Liver (tissue), 9 donors: ENCODE data around the gene PPP3CA. TPM values are rescaled to one million over a fixed set of nuclear protein-coding genes. Genes with fewer than 3 reads are reported as not detected.

Experiments
- DNase-seq: peaks from one replicate; pipeline ENCODE4 v3.0.0-alpha.2; 2017; ENCODE audit warnings: low spot score
- H3K27ac ChIP-seq, 2 donors: one replicate each; pipeline ENCODE4 v1.7.0; 2013; ENCODE audit warnings: inconsistent platforms in 2 of 2, low read length in 2 of 2, control low read depth in 1 of 2, low read depth in 1 of 2, mild to moderate bottlenecking in 1 of 2
- H3K27me3 ChIP-seq, 4 donors: one replicate each; pipeline versions ENCODE4 v1.6.1 to v1.7.0; 2013; ENCODE audit warnings: low read length in 3 of 4, inconsistent platforms in 1 of 4, mild to moderate bottlenecking in 1 of 4, moderate library complexity in 1 of 4; ENCODE audit not compliant: control insufficient read depth in 4 of 4, insufficient read depth in 4 of 4
- H3K36me3 ChIP-seq, 4 donors: one replicate each; pipeline versions ENCODE4 v1.6.1 to v1.7.0; 2013; ENCODE audit warnings: low read length in 3 of 4, mild to moderate bottlenecking in 3 of 4, low read depth in 1 of 4, moderate library complexity in 1 of 4; ENCODE audit not compliant: control insufficient read depth in 4 of 4, insufficient read depth in 3 of 4
- H3K4me1 ChIP-seq, 4 donors: one replicate each; pipeline versions ENCODE4 v1.6.1 to v1.7.0; 2013; ENCODE audit warnings: low read length in 3 of 4, mild to moderate bottlenecking in 3 of 4, moderate library complexity in 1 of 4; ENCODE audit not compliant: control insufficient read depth in 4 of 4, insufficient read depth in 4 of 4
- H3K4me3 ChIP-seq, 3 donors: one replicate each; pipeline versions ENCODE4 v1.6.1 to v1.7.0; 2013; ENCODE audit warnings: low read length in 3 of 3, control low read depth in 1 of 3, low read depth in 1 of 3, mild to moderate bottlenecking in 1 of 3
- H3K9ac ChIP-seq, 2 donors: one replicate each; pipeline ENCODE4 v1.7.0; 2013; ENCODE audit warnings: low read length in 2 of 2, mild to moderate bottlenecking in 2 of 2, moderate library complexity in 2 of 2, control low read depth in 1 of 2, low read depth in 1 of 2
- H3K9me3 ChIP-seq, 4 donors: one replicate each; pipeline versions ENCODE4 v1.6.1 to v1.7.0; 2013; ENCODE audit warnings: low read length in 3 of 4; ENCODE audit not compliant: control insufficient read depth in 4 of 4
- ATF3 ChIP-seq: IDR thresholded peaks from 2 replicates; pipeline ENCODE4 v1.6.1; 2016; ENCODE audit warnings: antibody characterized with exemption
- CTCF ChIP-seq: fragments of 150-350 bp; IDR thresholded peaks from 2 replicates; pipeline ENCODE4 v1.5.1; 2017; ENCODE audit warnings: improper control_type of control experiment, low read depth, low read length; ENCODE audit not compliant: missing input control
- EGR1 ChIP-seq, 2 donors: IDR thresholded peaks; 2 replicates each; pipeline ENCODE4 v1.6.1; 2016 to 2018; ENCODE audit warnings: antibody characterized with exemption in 2 of 2, low read depth in 2 of 2
- FOXA1 ChIP-seq: IDR thresholded peaks from 2 replicates; pipeline ENCODE4 v1.6.1; 2016; ENCODE audit warnings: antibody characterized with exemption
- FOXA2 ChIP-seq: IDR thresholded peaks from 2 replicates; pipeline ENCODE4 v1.6.1; 2016; ENCODE audit warnings: antibody characterized with exemption
- GABPA ChIP-seq, 2 donors: IDR thresholded peaks in 1 of 2; conservative IDR thresholded peaks in 1 of 2; 2 replicates each; pipeline ENCODE4 v1.6.1; 2016; ENCODE audit warnings: antibody characterized with exemption in 2 of 2, mild to moderate bottlenecking in 1 of 2, moderate library complexity in 1 of 2
- HNF4A ChIP-seq, 2 donors: conservative IDR thresholded peaks; 2 replicates each; pipeline ENCODE4 v1.6.1; 2016; ENCODE audit warnings: antibody characterized with exemption in 2 of 2, mild to moderate bottlenecking in 2 of 2
- JUND ChIP-seq, 2 donors: IDR thresholded peaks; 2 replicates each; pipeline ENCODE4 v1.6.1; 2016; ENCODE audit warnings: antibody characterized with exemption in 2 of 2
- MAX ChIP-seq: IDR thresholded peaks from 2 replicates; pipeline ENCODE4 v1.6.1; 2016; ENCODE audit warnings: antibody characterized with exemption
- RAD21 ChIP-seq, 2 donors: IDR thresholded peaks; 2 replicates each; pipeline ENCODE4 v1.6.1; 2016; ENCODE audit warnings: antibody characterized with exemption in 2 of 2, mild to moderate bottlenecking in 2 of 2
- REST ChIP-seq: IDR thresholded peaks from 2 replicates; pipeline ENCODE4 v1.6.1; 2016; ENCODE audit warnings: antibody characterized with exemption, mild to moderate bottlenecking
- RXRA ChIP-seq, 2 donors: IDR thresholded peaks; 2 replicates each; pipeline ENCODE4 v1.6.1; 2017 to 2018; ENCODE audit warnings: antibody characterized with exemption in 2 of 2, mild to moderate bottlenecking in 1 of 2
- SP1 ChIP-seq: IDR thresholded peaks from 2 replicates; pipeline ENCODE4 v1.6.1; 2018; ENCODE audit warnings: antibody characterized with exemption, mild to moderate bottlenecking
- TAF1 ChIP-seq: conservative IDR thresholded peaks from 2 replicates; pipeline ENCODE4 v1.6.1; 2016; ENCODE audit warnings: antibody characterized with exemption, mild to moderate bottlenecking
- YY1 ChIP-seq: IDR thresholded peaks from 2 replicates; pipeline ENCODE4 v1.6.1; 2016; ENCODE audit warnings: antibody characterized with exemption, mild to moderate bottlenecking
- ZBTB33 ChIP-seq: IDR thresholded peaks from 2 replicates; pipeline ENCODE4 v1.6.1; 2016; ENCODE audit warnings: antibody characterized with exemption
- WGBS: extraction: QIAGEN DNeasy Blood & Tissue Kit; methylation state at CpG from one replicate; pipeline ENCODE4 v1.1.7; 2013; 5-methylcytosine and 5-hydroxymethylcytosine counted together
- polyA plus RNA-seq, 2 donors: library from polyadenylated mRNA; stranded (reverse) in 1 of 2; unstranded in 1 of 2; fragments of 200-250 nt in 1 of 2; fragments of >200 nt in 1 of 2; fragmentation: Nextera tagmentation in 1 of 2; extraction: Ambion mirVana in 1 of 2; gene quantifications; one replicate each; pipeline versions ENCODE4 v1.2.1 to v1.2.3, GENCODE V29; 2013 to 2015
- total RNA-seq, 2 donors: library from RNA; depleted of rRNA; stranded (reverse); fragments of >200 nt; gene quantifications; one replicate each; pipeline ENCODE4 v1.2.3, GENCODE V29; 2014
- donor health status: healthy.
- donor health status: healthy.
- donor health status: healthy.
- donor health status: healthy.
- donor health status: healthy.

Gene PPP3CA
- total and polyA plus RNA-seq, 4 donors: 3.6 to 18.2 (median 14.2) TPM

- H3K9ac ChIP-seq: no peak overlapping the region
- no peaks in the 10 kb centered on the region for H3K9me3 ChIP-seq
- WGBS: 39% methylated on average over 4 of the region's 4 CpGs
- peak in 1 of 2 donors; percentile 17 for TF ChIP-seq RAD21 (IDR thresholded peaks at IDR 0.05)
- TF ChIP-seq FOXA2: no peak
- TF ChIP-seq RXRA (IDR thresholded peaks at IDR 0.05): peak in 1 of 2 donors; percentile 9
- peak in 1 of 2 donors; percentile 11 for TF ChIP-seq HNF4A (conservative IDR thresholded peaks at IDR 0.05)
- H3K27ac ChIP-seq: no peak overlapping the region
- H3K36me3 ChIP-seq: no peaks in the 10 kb centered on the region
- peaks cover 6 to 23% (median 16%) of the 10 kb centered on the region in 4 donors for H3K4me1 ChIP-seq
- H3K4me3 ChIP-seq: no peak overlapping the region
- H3K27me3 ChIP-seq: no peaks in the 10 kb centered on the region
- DNase-seq: no peak
Observed at GRCh38 chr4:101188906-101189305, 158.4 kb downstream of the PPP3CA start.

GRCh38 chr4:101187841-101188240 lies 159.5 kb downstream of the PPP3CA start:
- TF ChIP-seq CTCF (peak; percentile 23), RAD21 (IDR thresholded peaks at IDR 0.05) (peak; percentile 42 to 69), HNF4A (conservative IDR thresholded peaks at IDR 0.05) (no peak)
- DNase-seq: no peak
- H3K4me1 ChIP-seq: peaks cover 6 to 23% (median 16%) of the 10 kb centered on the region in 4 donors
- H3K27ac ChIP-seq: no peak overlapping the region
- no peaks in the 10 kb centered on the region for H3K36me3 ChIP-seq
- no peaks in the 10 kb centered on the region for H3K27me3 ChIP-seq
- no peaks in the 10 kb centered on the region for H3K9me3 ChIP-seq
- 70% methylated on average over 5 of the region's 5 CpGs for WGBS
- no peak overlapping the region for H3K9ac ChIP-seq
- H3K4me3 ChIP-seq: no peak overlapping the region

- Histone ChIP-seq H3K9me3 (no peaks in the 10 kb centered on the region), H3K36me3 (no peaks in the 10 kb centered on the region), H3K9ac (no peak overlapping the region), H3K4me3 (no peak overlapping the region), H3K27me3 (no peaks in the 10 kb centered on the region), H3K4me1 (peaks cover 6 to 12% (median 9%) of the 10 kb centered on the region in 4 donors), H3K27ac (no peak overlapping the region)
- DNase-seq: no peak
- TF ChIP-seq ZBTB33 (no peak), MAX (no peak), ATF3 (no peak), FOXA2 (no peak), TAF1 (no peak), FOXA1 (no peak), GABPA (IDR thresholded peaks at IDR 0.05 in 1 of 2, conservative IDR thresholded peaks at IDR 0.05 in 1 of 2) (no peak), SP1 (no peak), REST (no peak), CTCF (no peak), EGR1 (IDR thresholded peaks at IDR 0.05; ENCODE audit: low read depth in 2 of 2) (no peak), RAD21 (IDR thresholded peaks at IDR 0.05) (no peak), JUND (IDR thresholded peaks at IDR 0.05) (no peak), YY1 (no peak), HNF4A (conservative IDR thresholded peaks at IDR 0.05) (no peak)
- 96% methylated on average over 4 of the region's 4 CpGs for WGBS
Observed at GRCh38 chr4:101186567-101187184, 160.7 kb downstream of the PPP3CA start.
